Measurements from ENCODE around the gene PNPLA3.

GRCh38 chr22:43923631-43924464 is at the start of gene PNPLA3:
- TF ChIP-seq EZH2phosphoT487 (IDR thresholded peaks at IDR 0.05; ENCODE audit: borderline replicate concordance) (no peak), CTCF (conservative IDR thresholded peaks at IDR 0.05; ENCODE audit: low read length) (no peak)

All from Loucy (cell line).